HG03064 (cell line): ENCODE measurements around the gene VENTX.

ENCODE experiments used
- ATAC-seq: cut with Tn5 transposase; IDR thresholded peaks from one replicate; pipeline ENCODE4 v1.9.1; 2021; ENCODE audit warnings: low read depth; ENCODE audit not compliant: unreplicated experiment

The VENTX gene

DNA sequence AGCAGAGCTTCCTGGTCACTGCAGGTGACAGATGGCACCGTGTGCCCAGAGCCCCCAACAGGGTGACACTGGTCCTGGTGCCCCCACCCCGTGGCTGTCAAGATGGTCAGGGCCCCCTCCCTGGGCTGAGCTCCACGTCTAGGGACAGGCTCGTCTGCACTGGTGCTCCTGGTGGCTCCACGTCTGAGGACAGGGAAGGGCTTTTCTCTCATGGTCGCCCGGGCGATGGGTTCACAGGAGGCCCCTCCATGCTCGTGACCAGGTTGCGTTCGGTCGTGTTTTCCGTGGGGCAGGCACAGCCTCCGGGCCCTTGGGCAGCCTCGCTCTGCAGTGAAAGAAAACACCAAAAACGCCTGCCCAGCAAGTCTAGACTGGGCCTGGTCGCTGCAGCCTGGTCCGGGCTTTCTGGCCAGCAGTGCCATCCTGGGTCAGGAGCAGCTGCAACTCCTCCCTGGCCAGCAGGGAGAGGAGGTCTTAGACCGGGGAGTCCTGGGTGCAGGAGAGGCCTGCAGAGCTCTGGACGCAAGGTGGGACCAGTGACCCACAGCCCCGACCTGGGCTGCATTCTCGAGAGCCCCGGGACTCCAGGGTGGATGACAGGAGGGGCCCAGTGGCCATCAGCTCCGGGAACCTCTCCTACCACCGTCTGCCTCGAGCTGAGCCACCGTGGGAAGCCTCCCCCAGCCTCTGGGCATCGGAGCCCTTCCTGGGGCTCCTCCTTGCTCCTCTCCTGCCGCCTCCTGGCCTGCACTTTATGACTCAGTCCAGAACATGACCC is 35.5 kb upstream of the VENTX start:
- ATAC-seq, result no peak

DNA sequence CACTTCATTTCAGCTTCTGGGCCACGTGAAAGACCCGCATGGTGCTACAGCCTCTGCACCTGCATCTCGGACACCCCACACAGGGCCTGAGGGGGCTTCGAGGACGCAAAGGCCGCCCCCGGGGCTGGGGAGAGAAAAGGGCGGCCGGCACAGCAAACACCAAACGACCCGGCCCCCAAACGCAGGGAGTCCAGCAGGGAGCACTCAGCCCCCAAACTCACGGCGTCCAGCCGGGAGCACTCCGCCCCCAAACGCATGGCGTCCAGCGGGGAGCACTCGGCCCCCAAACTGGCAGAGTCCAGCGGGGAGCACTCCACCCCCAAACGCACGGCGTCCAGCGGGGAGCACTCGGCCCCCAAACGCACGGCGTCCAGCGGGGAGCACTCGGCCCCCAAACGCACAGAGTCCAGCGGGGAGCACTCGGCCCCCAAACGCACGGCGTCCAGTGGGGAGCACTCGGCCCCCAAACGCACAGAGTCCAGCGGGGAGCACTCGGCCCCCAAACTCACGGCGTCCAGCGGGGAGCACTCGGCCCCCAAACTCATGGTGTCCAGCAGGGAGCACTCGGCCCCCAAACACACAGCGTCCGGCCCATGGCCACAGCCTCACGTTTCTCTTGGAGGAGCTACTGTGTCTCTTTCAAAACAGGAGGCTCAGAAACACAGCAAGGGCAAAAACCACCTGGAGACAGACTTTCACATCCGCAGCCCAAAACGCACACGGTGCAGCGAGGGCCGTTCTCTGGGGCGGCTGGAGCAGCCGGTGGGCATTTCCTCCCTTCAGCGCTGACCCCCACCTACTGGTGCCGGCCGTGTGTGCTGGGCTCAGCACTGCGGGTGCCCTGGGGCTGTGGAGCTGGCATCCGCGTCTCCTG is 34.6 kb upstream of the VENTX start:
- no peak for ATAC-seq

DNA sequence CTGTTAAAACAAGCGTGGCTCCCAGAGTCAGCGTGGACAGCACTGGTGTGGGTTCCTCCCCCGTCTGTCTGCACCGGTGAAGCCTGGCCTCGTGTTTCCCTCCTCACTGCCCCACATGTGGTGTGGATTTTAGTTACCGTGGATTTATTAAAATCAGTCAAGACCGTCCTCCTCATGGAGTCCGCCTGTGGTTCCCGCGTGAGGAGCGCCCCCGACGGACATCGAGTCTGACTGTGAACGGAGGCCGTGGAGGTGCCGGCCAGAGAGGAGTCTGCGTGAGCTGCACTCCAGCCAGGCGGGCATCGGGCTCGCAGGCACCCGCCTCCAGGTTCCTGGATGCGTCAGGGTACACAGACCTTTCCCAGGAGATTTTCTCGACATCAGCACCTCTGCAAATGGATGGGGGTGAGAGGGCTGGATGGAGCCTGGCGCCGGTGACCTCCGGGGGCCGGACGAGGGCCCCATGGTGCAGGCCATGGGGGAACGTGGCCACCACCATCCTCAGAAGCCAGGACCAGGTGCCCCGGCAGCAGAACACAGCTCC is 33.9 kb upstream of the VENTX start:
- no peak for ATAC-seq

DNA sequence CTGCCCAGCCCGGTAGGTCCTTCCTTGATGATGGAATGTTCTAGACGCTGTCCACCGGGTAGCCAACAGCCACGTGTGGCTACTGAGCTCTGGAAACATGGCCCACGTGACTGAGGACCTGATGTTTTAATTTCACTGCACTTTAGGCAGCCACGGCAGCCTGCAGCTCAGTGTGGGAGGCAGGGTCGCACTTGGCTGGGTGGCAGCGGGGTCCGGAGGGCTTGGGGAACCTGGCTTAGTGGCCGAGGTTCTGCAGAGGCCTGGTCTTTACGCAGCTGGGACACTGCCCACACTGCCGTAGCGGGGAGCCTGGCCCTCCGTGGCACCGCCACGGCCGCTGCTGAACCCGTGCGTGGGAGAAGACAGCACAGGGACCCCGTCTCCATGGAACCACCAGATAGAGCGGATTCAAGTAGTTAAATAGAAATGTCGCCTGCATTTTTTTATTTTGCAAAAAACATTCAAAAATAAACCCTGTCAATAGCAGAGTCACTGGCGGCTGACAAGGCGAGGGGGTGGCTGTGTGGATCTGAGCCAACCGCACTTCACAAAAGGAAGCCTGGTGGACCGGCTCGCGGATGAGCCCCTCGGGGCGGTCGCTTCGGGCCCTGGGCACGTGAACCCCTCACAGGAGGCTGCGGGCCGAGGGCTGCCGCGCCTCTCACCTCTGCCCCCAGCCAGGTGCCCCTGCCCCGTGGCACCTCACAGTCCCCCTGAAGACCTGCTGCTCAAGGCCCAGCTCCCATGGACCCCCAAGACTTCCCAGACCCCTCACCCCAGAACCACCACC is 33.2 kb upstream of the VENTX start:
- no peak for ATAC-seq

DNA sequence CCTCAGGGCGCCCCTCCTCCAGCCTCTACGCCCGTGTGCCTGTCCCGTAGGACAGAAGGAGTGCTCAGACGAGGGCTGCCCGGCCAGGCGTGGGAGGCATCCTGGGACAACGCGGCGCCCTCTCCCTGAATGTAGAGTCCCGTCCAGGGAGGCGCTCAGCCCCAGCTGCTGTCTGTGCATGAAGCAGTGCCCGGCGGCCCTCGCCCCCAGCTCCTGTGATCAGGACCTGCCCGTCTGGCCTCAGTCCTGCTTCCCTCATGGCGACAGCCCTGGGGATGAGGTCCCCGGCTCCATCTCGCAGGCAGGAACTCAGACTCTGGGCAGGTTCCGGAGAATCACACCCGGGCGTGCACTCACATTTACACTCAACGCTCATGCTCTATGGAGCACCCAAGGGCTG is 32.5 kb upstream of the VENTX start:
- no peak for ATAC-seq

DNA sequence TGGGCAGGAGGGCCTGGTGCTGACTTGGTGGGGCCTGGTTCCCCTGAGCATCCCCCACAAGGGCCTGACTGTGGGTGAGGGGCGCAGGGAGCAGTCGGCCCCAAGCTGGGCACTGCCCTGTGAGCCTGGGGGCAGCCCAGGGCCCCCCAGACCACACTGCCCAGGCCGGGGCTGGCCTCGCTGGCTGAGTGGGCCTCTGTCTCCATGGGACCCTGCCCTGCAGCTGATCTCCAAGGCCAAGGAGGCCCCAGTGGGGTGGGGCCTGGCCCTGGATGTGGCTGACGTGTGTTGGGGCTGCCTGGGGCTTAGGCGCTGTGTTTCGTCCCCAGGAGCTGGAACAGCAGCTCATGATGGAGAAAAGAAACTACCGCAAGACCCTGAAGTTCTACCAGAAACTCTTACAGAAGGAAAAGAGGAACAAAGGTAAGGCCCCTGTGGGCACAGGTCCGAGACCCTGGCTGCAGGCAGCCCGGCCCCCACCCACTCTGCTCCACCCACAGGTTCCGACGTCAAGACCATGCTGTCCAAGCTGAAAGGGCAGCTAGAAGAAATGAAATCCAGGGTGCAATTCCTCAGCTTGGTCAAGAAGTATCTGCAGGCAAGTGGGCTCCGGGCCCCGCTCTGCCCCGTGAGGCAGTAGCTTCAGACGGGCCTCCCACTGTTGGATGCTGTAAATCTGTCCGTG is 31.2 kb upstream of the VENTX start:
- ATAC-seq, result no peak

DNA sequence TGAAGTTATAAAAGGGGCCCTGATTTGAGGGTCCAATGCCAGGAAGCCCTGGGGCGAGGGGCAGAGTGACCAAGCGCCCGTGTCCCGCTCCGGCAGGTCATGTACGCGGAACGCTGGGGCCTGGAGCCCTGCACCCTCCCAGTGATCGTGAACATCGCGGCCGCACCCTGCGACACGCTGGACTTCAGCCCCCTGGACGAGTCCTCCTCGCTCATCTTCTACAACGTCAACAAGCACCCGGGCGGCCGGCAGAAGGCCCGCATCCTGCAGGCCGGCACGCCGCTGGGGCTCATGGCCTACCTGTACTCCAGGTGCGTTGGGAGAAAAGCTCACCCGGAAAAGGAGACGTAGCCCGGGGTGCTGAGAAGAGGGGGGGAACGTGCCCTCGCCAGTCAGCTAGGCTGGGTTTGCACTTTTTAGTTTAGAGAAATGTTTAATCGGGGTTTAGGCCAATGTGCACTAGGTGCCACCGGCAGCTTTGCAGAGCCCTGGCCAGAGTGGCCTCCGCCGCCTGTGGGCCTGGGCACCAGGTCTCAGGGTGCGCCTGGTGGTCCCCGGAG is 30.5 kb upstream of the VENTX start:
- ATAC-seq, result no peak

DNA sequence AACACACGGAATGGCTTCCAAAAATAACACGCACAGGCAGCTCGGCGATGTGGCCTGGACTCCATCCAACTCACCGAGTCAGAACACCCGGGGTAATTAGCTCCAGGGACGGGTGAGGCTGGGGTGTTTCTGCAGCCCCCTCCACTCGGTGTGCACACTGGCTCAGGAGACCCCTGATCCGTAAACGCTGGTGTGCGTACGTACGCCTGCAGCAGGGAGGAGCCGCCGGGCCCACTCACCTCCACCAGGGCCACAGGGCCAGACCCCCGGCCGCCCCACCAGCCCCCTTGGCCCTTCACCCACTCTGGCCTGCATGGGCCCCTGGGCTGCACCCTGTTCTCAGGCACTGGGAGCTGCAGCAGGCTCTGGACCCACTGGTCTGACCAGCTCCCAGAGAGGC is 30.0 kb upstream of the VENTX start:
- no peak for ATAC-seq

DNA sequence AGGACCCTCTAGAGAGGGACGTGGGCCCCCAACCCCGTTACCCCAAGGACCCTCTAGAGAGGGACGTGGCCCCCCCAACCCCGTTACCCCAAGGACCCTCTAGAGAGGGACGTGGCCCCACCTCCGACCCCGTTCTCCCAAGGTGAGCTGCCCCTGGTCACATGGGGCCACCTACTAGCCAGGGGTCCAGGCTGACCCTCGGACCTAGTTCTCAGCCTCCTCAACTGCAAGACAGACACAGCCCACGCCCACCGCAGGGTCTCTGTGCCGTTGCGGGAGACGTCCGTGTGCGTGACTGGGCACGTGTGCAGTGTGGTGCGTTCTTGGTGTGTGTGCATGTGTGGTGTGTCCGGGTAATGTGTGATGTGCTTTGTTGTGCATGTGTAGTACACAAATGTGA is 29.2 kb upstream of the VENTX start:
- no peak for ATAC-seq

DNA sequence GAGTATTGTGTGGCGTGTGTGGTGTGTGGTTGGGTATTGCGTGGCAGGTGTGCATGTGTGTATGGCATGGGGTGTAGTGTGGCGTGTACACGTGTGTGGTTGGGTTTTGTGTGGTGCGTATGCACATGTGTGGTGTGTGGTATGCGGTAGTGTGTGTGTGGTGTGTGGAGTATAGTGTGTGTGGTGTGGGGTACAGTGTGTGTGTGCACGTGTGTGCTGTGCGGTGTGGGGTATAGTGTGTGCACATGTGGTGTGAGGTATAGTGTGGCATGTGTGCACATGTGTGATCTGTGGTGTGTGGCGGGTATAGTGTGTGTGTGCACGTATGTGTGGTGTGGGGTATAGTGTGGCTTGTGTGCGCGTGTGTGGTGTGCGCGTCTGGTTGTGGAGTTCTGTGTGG is 28.5 kb upstream of the VENTX start:
- ATAC-seq, result no peak

DNA sequence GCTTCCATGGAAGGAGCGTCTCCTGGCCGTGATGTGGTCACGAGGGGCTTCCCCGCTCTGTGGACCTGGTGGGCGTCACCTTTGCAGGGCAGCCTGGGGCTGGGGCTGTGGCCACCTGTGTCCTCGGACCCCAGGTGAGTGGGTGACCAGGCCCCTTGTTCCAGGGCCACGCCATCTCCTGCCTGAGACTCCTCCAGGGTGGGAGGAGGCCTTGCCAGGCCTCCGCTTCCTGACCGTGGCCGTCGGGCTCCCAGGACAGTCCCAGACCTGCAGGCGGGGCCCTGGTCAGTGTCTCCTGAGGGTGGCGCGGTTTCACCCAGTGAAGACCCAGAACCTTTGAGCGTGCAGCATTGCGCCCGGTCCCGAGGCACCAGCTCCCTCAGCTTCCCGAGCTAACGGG is 28.0 kb upstream of the VENTX start:
- ATAC-seq, result no peak

DNA sequence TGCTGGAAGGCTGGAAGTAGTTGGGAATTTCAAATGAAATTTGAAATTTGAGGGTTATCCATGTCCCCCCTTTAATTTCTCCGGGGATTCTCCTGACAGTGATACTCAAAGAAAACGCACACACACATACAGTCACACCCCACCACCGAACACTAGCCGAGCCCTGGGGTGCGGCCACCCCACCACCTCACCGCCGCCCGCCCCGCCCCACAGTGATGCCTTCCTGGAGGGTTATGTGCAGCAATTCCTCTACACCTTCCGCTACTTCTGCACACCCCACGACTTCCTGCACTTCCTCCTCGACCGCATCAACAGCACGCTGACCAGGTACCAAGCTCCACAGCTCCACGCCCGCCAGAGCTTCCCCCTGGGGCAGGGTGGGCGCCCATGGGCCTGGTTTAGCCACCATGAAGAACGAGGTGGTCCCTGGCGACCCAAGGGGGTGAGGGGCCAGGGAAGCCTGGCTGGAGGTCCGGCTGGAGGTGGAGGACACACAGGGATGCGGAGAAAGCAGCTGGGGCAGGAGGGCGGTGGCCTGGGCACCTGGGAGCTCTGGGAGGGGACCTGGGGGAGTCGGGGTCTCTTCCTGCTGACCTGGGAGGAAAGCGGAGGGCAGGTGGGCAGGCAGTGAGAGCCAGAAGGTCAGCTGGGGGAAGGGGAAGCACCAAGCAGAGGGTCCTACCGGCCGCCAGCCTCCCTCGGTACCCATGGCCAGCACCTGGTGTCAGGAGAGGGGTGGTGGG is 27.1 kb upstream of the VENTX start:
- ATAC-seq, result no peak

DNA sequence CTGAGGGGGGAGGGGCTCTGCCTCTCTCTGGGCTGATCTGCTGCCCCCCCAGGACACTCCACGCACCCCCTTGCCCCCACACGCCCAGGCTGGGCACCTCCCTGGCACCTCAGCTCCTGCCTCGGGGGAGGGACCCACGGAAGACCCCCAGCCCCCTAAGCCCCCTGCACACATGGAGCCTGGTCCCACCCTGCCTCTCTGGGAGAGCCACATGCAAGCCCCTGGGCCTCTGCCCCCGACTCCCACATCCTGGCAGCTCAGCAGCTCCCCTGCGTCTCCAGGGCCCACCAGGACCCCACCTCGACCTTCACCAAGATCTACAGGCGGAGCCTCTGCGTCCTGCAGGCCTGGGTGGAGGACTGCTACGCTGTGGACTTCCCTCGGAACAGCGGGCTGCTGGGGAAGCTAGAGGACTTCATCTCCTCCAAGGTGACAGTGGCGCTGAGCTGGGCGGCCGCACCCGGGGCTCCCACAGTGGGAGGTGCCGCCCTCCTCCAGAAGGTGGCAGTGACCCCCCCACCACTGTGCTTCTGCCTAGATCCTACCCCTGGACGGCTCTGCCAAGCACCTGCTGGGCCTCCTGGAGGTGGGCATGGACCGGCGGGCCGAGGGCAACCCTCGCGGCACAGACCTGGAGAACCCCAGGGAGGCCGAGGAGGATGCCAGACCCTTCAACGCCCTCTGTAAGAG is 26.4 kb upstream of the VENTX start:
- ATAC-seq, result no peak

DNA sequence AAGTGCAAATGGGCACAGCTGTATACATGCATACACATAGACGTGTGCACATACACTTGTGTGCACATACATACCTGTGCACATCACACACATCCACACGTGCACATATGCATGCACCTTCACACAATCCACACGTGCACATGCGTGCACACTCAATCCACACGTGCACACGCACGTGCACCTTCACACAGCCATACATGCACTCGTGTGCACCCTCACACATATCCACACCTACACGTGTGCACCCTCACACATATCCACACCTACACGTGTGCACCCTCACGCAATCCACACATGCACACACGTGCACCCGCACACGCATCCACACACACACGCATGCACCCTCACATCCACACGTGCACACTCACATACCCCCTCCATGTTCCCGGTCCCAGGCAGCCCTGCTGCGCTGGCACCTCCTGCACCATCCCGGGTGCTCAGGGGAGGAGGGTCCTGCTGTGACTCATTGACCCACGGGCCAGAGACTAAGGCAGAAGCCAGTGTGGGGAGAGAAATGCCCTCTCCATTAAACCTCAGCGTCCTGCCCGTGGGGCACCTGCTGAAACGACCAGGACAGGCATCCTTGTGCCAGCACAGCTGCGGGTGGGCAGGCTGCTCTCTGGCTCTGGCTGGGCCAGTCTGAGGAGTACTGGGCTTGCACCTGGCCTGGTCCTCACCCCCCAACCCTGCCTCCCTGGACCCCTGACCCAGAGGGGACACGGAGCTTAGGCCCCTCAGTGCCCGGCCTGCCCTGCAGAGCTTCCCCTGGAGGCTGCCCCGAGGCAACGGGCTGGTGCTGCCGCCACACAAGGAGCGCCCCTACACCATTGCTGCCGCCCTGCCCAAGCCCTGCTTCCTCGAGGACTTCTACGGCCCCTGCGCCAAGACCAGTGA is 25.4 kb upstream of the VENTX start:
- ATAC-seq, result no peak

DNA sequence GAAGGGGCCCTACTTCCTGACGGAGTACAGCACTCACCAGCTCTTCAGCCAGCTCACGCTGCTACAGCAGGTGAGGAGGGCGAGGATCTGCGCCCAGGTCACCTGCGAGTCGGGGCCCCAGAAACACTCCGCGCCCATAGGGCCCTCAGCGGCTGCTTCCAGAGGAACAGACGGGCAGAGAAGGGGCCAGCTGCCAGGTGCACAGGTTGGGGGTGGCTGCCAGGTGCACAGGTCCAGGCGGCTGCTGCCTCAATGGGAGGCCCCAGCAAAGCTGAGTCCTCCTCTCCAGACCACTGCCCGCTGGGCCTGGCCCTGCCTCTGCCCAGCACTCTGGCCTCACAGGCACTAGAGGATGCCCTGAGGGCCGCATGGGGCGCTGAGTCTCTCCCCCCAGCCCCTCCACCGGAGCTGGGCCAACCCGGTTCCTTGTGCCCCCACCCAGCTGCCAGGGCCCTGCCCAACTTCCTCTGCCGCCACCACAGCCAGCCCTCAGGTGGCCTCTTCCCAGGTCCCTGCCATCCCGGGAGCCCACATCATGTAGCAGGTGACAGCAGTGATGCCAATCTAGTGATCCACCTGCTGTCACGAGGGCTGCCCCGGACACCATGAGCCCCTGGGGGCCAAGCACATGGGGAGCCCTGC is 24.7 kb upstream of the VENTX start:
- no peak for ATAC-seq

DNA sequence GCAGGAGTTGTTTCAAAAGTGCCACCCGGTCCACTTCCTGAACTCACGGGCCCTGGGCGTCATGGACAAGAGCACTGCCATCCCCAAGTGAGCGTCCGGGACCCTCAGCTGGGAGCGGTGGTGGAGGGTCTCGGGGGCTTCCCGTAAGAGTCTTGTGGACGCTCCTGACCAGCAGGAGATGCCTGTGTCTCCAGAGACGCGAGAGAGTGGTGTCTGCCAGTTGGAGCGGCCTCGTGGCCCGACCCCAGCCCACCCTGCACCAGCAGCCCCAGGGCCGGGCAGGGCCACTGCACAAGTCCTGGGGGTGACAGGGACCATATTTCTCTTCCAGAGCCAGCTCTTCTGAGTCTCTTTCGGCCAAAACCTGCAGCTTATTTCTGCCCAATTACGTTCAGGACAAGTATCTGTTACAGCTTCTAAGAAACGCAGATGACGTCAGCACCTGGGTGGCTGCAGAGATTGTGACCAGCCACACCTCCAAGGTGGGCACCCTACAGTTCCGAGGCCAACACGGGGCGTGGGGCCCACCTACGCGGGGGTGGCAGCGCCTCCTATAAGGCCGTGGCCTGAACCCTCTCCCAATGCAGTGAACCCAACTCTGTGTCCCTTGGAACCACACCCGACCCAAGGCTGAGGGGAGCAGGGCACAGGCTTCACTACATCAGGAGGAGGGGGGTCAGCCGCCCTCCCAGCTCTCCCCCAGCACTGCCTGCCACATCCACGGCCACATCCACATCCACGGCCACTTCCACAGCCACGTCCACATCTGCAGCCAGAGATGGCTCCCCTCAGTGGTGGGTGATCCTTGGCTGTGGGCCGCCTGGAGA is 23.8 kb upstream of the VENTX start:
- ATAC-seq, result no peak
